Vagina (tissue), 2 donors: ENCODE data around the gene ARMC9.

Experiments
- POLR2A ChIP-seq, 2 donors: fragments of 450-650 bp; IDR thresholded peaks; one replicate each; pipeline ENCODE4 v1.6.1; 2017; ENCODE audit warnings: antibody characterized with exemption in 2 of 2, mild to moderate bottlenecking in 2 of 2, moderate library complexity in 2 of 2
- TF ChIP-seq, protein P1 (sequence below), 3 experiments: fragments of 450-650 bp in 2 of 3; fragments of 200-600 bp in 1 of 3; sonication (generic) in 1 of 3; IDR thresholded peaks; one replicate each; pipeline ENCODE4 v1.5.1; 2017 to 2019; ENCODE audit warnings: antibody characterized with exemption in 3 of 3, mild to moderate bottlenecking in 2 of 3, moderate library complexity in 2 of 3

DNA sequence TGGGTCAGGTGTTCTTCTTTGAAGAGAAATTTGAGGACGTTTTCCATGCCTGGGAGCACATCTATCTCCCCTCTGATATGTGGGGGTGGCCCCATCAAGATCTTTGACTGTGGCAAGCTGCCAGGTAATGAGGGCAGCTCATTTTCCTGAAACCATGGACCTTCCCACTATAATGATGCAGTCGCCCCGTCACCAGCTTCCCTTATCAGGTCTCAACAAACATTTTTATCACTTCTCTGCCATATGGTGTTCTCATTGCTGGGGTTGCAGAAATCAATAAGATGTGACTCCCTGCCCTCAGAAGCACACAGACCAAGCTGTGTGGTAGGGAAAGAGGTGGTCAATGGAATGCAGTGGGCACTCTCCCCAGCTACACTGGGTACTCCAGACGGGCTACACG is 148.7 kb downstream of the ARMC9 start:
- TF ChIP-seq, protein P1, sequence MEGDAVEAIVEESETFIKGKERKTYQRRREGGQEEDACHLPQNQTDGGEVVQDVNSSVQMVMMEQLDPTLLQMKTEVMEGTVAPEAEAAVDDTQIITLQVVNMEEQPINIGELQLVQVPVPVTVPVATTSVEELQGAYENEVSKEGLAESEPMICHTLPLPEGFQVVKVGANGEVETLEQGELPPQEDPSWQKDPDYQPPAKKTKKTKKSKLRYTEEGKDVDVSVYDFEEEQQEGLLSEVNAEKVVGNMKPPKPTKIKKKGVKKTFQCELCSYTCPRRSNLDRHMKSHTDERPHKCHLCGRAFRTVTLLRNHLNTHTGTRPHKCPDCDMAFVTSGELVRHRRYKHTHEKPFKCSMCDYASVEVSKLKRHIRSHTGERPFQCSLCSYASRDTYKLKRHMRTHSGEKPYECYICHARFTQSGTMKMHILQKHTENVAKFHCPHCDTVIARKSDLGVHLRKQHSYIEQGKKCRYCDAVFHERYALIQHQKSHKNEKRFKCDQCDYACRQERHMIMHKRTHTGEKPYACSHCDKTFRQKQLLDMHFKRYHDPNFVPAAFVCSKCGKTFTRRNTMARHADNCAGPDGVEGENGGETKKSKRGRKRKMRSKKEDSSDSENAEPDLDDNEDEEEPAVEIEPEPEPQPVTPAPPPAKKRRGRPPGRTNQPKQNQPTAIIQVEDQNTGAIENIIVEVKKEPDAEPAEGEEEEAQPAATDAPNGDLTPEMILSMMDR (IDR thresholded peaks at IDR 0.05): no peak
- TF ChIP-seq POLR2A (IDR thresholded peaks at IDR 0.05): no peak
